SK-N-SH (cell line): ENCODE data around the gene NAXD.

Experiments
- CTCF ChIP-seq: fragments of 200-600 bp; sonication (generic); IDR thresholded peaks from 2 replicates; pipeline ENCODE4 v1.6.1; 2017; ENCODE audit warnings: antibody characterized with exemption, mild to moderate bottlenecking, moderate library complexity
- FOXM1 ChIP-seq: IDR thresholded peaks from 2 replicates; pipeline ENCODE4 v1.4.0; 2012; ENCODE audit warnings: low read depth, mild to moderate bottlenecking
- SIN3A ChIP-seq: IDR thresholded peaks from 2 replicates; pipeline ENCODE4 v1.6.1; 2012; ENCODE audit warnings: low read depth, mild to moderate bottlenecking, low read length, moderate library complexity, borderline replicate concordance
- TAF1 ChIP-seq: IDR thresholded peaks from 2 replicates; pipeline ENCODE4 v1.6.1; 2012; ENCODE audit warnings: low read depth, mild to moderate bottlenecking, low read length, moderate library complexity, borderline replicate concordance
- TF ChIP-seq, protein P1 (sequence below): IDR thresholded peaks from 2 replicates; pipeline ENCODE4 v1.6.1; 2012; ENCODE audit warnings: mild to moderate bottlenecking, low read depth, low read length, moderate library complexity

DNA sequence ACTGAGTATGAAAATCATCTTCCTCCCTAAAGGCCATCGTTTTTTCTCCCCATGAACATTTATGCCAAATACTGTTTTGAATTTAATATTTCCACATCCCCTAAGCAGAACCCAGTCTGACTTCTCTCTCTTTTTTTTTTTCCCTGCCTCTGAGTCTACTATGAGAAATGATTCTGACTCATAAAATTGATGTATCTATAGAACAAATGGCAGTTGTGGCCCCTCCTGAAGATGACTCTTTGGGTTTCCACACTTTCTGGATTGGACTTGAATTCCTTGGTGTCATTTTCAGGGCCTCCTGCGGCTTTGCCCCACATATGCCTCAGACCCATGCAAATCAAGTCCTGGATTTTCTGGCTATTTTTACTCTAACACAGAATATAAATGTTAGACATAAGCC is 22.7 kb upstream of the NAXD start:
- TF ChIP-seq TAF1 (no peak), FOXM1 (no peak), CTCF (no peak), SIN3A (no peak)
- TF ChIP-seq, protein P1, sequence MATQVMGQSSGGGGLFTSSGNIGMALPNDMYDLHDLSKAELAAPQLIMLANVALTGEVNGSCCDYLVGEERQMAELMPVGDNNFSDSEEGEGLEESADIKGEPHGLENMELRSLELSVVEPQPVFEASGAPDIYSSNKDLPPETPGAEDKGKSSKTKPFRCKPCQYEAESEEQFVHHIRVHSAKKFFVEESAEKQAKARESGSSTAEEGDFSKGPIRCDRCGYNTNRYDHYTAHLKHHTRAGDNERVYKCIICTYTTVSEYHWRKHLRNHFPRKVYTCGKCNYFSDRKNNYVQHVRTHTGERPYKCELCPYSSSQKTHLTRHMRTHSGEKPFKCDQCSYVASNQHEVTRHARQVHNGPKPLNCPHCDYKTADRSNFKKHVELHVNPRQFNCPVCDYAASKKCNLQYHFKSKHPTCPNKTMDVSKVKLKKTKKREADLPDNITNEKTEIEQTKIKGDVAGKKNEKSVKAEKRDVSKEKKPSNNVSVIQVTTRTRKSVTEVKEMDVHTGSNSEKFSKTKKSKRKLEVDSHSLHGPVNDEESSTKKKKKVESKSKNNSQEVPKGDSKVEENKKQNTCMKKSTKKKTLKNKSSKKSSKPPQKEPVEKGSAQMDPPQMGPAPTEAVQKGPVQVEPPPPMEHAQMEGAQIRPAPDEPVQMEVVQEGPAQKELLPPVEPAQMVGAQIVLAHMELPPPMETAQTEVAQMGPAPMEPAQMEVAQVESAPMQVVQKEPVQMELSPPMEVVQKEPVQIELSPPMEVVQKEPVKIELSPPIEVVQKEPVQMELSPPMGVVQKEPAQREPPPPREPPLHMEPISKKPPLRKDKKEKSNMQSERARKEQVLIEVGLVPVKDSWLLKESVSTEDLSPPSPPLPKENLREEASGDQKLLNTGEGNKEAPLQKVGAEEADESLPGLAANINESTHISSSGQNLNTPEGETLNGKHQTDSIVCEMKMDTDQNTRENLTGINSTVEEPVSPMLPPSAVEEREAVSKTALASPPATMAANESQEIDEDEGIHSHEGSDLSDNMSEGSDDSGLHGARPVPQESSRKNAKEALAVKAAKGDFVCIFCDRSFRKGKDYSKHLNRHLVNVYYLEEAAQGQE: no peak
